MM.1S (cell line): ENCODE results near the gene BMF.
"Not testable (repeated sequence)": the region's sequence is repeated elsewhere in the genome, so short reads cannot be mapped to it uniquely, and the experiment has no call there.

Experiments used
- EZH2 ChIP-seq: fragments of 300-600 bp; sonication (generic); optimal IDR thresholded peaks from 2 replicates; pipeline ENCODE3; 2017; ENCODE audit warnings: low read depth, mild to moderate bottlenecking, antibody characterized with exemption, low read length, mixed read lengths
- EZH2phosphoT487 ChIP-seq: fragments of 300-600 bp; sonication (generic); IDR thresholded peaks from 2 replicates; pipeline ENCODE4 v1.6.1; 2018; ENCODE audit warnings: antibody characterized with exemption, low read length
- TF ChIP-seq, protein P1 (sequence below): fragments of 300-600 bp; sonication (generic); IDR thresholded peaks from 2 replicates; pipeline ENCODE4 v1.5.1; 2016; ENCODE audit warnings: antibody characterized with exemption, low read length, mixed read lengths

DNA sequence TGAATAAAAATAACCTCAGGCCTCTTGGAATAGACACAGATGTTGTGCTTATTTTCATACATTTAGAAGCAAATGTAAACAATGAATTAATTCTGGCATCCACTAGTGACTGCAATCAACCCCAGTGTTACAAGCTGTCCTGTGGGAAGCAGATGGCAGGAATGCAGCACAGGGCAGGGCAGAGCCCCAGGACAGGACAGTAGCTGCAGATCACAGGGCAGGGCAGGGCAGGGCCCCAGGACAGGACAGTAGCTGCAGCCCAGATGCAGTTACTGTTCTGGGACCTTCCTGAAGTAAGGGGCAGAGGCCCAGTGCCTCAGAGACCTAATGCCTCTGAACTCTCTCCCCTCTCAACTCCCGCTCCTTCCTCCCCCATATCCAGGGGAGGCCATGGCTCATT lies 14.3 kb upstream of the BMF start:
- TF ChIP-seq, protein P1, sequence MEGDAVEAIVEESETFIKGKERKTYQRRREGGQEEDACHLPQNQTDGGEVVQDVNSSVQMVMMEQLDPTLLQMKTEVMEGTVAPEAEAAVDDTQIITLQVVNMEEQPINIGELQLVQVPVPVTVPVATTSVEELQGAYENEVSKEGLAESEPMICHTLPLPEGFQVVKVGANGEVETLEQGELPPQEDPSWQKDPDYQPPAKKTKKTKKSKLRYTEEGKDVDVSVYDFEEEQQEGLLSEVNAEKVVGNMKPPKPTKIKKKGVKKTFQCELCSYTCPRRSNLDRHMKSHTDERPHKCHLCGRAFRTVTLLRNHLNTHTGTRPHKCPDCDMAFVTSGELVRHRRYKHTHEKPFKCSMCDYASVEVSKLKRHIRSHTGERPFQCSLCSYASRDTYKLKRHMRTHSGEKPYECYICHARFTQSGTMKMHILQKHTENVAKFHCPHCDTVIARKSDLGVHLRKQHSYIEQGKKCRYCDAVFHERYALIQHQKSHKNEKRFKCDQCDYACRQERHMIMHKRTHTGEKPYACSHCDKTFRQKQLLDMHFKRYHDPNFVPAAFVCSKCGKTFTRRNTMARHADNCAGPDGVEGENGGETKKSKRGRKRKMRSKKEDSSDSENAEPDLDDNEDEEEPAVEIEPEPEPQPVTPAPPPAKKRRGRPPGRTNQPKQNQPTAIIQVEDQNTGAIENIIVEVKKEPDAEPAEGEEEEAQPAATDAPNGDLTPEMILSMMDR = not testable (repeated sequence)
- TF ChIP-seq EZH2phosphoT487, EZH2: not testable (repeated sequence)
